Left renal cortex interstitium (tissue), 4 donors: Measurements from ENCODE around the gene SH3GLB1. TPM values are rescaled to one million over a fixed set of nuclear protein-coding genes. Genes with fewer than 3 reads are reported as not detected.

Experiments used
- DNase-seq, 4 donors: peaks; one replicate each; pipeline ENCODE4 v3.0.0-alpha.2; 2013; ENCODE audit warnings: low read depth in 4 of 4, low spot score in 2 of 4, missing footprints in 1 of 4
- polyA plus RNA-seq, 4 donors: library from polyadenylated mRNA; unstranded; fragments of 120-200 nt; gene quantifications; one replicate each; pipeline ENCODE4 v1.2.1, GENCODE V29; 2013; ENCODE audit not compliant: insufficient read length in 4 of 4

The SH3GLB1 gene
- polyA plus RNA-seq, 4 donors: 69.0 to 81.8 (median 75.8) TPM

DNA sequence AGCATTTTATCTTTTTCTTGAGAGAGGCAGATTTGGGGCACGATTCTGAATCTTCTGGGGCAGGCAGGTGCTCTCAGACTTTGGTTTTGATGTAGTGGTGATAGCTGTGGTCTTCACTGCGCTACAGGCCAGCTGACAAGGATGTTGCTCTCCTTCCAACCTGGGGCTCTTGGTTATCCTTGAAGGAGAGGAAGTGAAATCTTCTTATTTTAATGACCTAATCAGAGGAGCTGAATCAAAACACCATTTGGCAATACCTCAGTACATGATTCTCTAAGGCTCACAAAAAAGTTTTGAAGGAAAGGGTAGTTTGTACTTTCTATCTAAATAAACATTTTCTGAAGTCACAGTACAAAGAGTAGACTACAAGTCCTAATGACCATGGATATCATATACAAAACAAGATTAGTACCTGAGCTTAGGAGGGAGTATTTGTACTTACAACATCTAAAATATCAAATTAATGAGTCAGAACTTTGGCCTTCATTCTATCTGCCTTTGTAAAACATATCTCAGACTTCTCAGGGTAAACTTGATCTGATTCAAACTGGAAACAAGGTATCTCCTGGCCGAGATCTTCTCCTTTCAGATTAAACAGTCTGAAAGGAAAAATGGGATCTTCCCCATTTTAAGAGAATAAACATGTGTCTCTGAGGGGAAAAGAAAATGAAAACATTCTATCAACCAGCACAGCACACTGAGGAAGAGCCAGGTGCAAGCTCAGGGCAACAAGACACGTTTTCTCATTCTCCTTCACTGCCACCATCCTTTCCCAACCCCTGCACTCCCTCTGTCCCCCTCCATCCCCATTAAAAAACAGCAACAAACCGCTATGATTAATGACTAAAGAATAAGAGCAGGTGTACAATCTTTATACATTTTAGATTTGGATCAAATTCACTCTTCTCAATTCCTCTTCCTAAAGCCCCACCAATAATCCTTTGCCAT, 69.2 kb downstream of the SH3GLB1 start:
- DNase-seq: no peak

DNA sequence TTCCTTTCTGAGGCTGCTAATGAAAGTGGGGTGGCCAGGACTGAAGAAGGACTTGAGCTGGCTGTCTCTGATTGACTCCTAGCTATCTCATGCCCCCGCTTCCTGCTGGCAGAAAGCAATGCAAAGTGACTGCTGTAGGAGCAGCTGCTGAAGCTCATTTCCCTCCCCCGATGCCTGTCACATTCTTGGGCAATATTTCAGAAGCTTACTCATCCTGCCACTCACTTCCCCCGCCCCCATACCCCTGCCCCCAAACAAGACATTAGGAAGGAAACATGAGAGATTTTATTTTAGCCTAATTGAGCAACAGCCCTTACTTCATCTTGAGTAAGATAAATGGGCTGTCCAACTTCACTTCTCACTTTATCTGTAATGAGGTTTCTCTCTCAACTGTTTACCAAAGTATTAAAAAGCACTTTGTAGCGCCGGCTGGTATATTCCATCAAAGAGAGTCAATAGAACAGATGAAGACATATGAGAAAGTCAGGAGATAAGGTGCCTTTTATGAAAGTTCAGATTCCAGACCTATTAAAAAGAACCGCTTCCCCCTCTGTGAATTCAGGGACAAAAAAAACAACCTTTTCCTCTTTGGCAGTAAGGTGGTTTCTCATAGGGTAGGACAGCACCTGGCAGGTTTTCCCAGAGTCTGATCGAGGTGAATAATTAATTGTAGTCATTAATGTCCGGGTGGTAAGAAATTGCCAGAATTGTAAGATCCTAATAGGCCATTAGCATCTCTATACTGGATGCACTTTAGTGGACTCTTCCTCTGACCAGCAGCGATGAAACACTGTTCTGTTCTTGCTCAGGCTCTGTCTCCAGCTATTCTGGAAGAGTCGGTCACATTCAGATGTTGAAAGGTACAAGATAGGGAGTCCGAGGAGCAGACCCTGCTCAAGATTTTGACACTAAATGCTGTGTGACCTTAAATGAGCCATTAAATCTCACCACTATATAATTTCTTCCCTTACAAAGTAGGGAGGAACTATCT, 70.2 kb downstream of the SH3GLB1 start:
- DNase-seq: peak in 2 of 4 donors; percentile 60 to 71

DNA sequence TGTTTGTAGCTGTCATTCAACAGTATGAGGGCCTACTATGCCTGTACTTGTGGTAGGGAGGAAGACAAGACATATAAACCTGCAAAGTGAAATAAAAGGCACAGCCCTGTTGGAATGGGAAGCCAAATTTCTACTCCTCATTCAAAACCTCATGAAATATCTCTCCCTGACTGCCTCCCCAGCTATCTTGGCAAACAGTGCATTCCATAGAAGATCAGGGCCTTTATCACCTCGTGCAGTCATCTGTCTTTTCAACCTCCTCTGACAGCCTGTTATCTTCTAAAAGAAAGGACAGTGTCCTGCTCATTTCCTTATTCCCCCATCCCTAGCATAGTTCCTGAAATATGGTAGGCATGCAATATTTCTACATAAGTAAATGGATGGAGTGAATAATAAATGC, 71.0 kb downstream of the SH3GLB1 start:
- DNase-seq: no peak

DNA sequence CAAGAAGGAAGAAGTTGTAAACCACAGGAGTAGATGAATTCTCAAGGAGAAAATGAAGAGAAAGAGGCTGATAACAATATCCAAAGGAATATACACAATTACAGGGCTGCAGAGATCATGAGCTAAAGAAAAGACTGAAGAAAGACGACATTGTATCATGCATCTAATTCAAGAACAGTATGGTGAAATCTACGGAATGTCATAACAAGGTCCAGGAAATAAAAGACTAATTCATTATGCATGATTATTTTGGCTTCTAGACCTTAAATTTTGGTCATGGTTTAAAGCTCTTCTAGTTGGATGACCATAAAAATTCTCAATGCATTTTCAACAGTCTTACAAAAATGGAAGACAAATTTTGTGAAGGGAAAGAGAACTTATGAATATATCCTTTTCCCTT, 71.7 kb downstream of the SH3GLB1 start:
- no peak for DNase-seq

DNA sequence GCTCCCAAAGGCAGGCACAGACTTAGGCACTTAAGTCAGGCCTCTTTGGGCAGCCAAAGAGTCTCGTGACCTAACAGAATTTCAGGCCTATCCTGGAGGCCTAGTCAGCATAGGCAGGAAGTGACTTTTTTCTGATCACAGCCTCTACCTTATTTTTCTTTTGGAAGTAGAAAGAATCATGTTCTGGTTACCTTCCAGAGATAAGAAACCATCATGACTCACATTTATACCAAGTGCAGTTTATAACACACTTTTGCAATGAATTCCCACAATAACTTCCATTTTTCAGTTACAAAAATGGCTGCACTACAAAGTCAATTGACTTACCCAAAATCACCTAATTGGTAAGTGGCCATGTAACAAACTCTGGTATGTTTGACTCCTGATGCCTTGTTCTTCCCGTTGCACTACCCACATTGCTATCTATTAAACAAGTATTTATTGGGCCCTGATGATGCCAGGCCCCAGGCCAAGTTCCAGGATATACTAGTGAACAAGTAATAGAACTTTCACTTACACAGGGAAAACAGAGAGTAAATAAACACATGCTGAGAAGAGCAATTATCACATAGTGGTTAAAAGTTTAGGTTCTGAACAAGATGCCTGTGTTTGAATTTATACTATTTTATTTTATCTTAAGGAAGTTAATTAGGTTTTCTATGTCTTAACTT, 74.3 kb downstream of the SH3GLB1 start:
- no peak for DNase-seq

DNA sequence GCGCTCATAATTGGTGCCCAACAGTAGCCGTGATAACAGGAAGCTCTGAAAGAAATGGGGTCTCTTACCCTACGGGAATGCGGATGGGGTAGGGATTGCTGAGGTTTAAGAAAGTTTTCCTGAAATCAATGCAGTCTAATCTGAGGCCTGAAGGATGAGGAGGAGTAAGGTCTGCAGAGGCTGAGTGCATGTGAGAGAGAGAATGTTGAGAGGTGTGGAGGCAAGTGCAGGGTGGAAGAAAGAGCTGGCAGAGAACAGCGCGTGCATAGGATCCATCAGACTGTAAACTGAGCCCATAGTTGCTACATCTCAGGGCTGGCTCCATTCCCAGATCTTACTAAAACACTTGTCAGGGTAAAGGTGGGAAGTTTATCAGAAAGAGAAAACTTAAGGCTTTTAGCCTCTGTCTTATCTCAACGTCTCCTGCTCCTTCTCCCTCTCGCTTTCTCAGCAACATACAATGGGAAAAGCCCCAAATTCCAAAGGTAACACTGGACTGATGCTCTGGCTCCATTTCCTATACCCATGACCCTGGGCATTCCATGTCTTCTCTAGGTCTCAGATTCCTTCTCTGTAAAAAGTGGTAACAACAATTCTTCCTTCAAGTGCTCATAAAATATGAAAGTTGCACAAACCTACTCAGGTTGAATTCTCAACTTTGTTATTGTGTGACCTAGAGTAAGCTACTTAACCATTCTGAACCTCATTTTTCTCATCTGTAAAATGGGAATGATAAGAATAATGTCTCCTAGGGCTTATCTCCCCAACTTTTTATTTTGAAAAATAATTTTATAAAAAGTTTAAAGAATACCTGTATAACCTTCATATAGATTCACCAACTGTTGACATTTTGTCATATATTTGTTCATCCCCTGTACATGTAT, 75.2 kb downstream of the SH3GLB1 start:
- no peak for DNase-seq

DNA sequence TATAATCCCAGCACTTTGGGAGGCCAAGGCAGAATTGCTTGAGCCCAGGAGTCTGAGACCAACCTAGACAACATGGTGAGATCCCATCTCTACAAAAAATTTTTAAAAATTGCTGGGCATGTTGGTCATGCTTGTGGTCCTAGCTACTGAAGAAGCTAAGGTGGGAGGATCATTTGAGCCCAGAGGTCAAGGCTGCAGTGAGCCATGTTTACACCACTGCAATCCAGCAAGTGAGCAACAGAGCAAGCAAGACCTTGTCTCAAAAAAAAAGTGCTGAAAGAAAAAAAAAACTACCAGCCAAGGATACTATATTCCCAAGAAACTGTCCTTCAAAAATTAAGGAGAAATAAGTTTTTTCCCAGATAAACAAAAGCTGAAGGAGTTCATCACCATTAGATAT, 78.1 kb downstream of the SH3GLB1 start:
- no peak for DNase-seq

DNA sequence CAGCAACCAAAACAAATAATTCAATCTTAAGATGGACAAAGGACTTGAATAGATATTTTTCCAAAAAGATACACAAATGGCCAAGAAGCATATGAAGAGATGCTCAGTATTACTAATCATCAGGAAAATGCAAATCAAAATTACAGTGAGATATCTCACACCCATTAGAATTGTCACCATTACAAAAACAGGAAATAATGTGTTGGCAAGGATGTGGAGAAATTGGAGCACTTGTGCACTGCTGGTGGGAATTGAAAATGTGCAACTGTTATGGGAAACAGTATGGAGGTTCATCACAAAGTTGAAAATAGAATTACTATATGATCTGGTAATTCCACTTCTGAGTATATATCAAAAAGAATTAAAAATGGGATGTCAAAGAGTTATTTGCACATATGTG, 83.2 kb downstream of the SH3GLB1 start:
- no peak for DNase-seq

DNA sequence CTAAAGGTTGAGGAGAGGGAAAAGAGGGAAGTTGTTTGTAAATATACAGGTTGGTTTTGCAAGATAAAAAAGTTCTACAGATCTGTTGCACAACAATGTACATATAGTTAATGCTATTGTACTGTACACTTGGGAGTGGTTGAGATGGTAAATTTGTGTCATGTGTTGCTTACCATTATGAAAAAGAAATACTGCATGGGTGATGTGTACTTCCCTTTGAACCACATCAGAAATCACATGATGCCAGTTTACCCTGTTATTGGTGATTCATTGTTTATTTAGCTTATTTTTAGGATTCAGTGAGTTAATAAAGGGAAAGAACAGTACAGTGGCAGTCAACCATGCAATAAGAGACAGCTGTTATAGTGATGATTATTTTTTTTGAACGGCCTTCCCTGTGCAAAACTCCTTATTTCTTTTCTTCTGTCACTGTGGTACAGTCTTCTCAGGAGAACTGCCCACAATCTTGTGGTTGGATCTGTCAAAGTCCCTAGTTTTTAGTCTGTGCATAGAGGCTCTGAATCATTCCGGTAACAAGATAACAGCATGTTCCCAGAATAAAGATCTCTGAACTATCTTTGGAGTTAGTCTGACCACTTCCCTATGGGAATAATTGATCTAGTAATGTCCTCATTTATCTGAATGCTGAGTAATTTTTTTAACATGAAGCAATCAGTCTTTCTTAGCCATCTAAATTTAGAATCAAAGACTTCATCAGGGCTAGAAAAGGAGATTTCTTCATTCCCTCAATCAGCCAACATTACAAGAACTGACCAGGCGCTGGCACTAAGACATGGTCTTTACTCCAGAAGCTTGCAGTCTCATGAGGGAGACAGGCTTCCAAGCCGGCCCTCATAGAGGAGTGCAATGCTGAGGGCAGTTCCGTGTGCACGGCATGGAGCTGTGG, 84.2 kb downstream of the SH3GLB1 start:
- no peak for DNase-seq

DNA sequence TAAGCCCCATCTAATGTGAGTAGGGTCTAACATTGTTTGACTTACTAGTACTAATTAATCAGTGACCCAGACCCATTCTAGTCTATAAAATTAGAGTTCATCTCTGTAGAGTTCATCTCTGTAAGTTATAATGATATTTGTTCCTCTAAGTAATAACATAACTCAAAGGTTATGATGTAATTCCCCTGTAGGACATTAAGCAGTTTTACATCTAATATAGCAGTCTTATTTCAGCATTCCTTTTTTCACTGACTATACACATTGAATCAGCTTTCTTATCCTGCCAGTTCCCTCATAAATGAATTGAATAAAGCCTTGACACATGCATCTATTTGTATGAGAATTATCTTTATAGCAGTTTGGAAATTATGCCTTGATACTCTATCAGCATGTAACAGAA, 90.9 kb downstream of the SH3GLB1 start:
- no peak for DNase-seq

Other genes starting within 250 kb of the SH3GLB1 start
- under 1 TPM in 1 of 4 donors, not detected in 3; 0.07 TPM for gene CLCA1, start 235.6 kb upstream of the SH3GLB1 start, polyA plus RNA-seq
- gene CLCA4, start 157.5 kb upstream of the SH3GLB1 start, polyA plus RNA-seq: not detected
- gene SELENOF, start 209.6 kb downstream of the SH3GLB1 start, polyA plus RNA-seq: 100 to 1,000 TPM; 239 to 369 (median 301) TPM
- 10 to 100 TPM; 37.4 to 53.1 (median 40.4) TPM for gene HS2ST1, start 210.1 kb downstream of the SH3GLB1 start, polyA plus RNA-seq